H9 (cell line): ENCODE measurements around the gene ZNF683. TPM values are rescaled to one million over a fixed set of nuclear protein-coding genes. Genes with fewer than 3 reads are reported as not detected.

ENCODE experiments used
- DNase-seq: peaks from one replicate; pipeline ENCODE4 v3.0.0-alpha.2; 2017
- H2AFZ ChIP-seq: one replicate; pipeline ENCODE4 v1.6.1; 2013; ENCODE audit warnings: mild to moderate bottlenecking, low read length, control low read depth, moderate library complexity
- H2AK5ac ChIP-seq: 2 replicates; pipeline ENCODE4 v1.6.1; 2013; ENCODE audit warnings: low read length, control low read depth, mixed read lengths; ENCODE audit not compliant: insufficient read length
- H2BK120ac ChIP-seq: one replicate; pipeline ENCODE4 v1.6.1; 2013; ENCODE audit warnings: low read depth, mild to moderate bottlenecking, low read length, control low read depth, inconsistent platforms; ENCODE audit not compliant: poor library complexity, severe bottlenecking
- H2BK12ac ChIP-seq: 2 replicates; pipeline ENCODE4 v1.6.1; 2013; ENCODE audit warnings: low read length, control low read depth, mixed read lengths, low read depth; ENCODE audit not compliant: insufficient read length
- H2BK15ac ChIP-seq: 2 replicates; pipeline ENCODE4 v1.6.1; 2013; ENCODE audit warnings: low read depth, low read length, control low read depth
- H2BK20ac ChIP-seq: one replicate; pipeline ENCODE4 v1.6.1; 2013; ENCODE audit warnings: low read depth, mild to moderate bottlenecking, low read length, control low read depth, inconsistent platforms; ENCODE audit not compliant: poor library complexity, severe bottlenecking
- H2BK5ac ChIP-seq: 2 replicates; pipeline ENCODE4 v1.6.1; 2013; ENCODE audit warnings: low read length, control low read depth, mixed read lengths; ENCODE audit not compliant: insufficient read length
- H3K14ac ChIP-seq: 2 replicates; pipeline ENCODE4 v1.6.1; 2013; ENCODE audit warnings: low read length, control low read depth; ENCODE audit not compliant: insufficient read depth
- H3K18ac ChIP-seq: 2 replicates; pipeline ENCODE4 v1.6.1; 2013; ENCODE audit warnings: low read depth, mild to moderate bottlenecking, mixed read lengths, low read length, control low read depth; ENCODE audit not compliant: insufficient read length
- H3K23ac ChIP-seq: 2 replicates; pipeline ENCODE4 v1.6.1; 2013; ENCODE audit warnings: low read length, control low read depth, mixed read lengths, low read depth; ENCODE audit not compliant: insufficient read length
- H3K23me2 ChIP-seq: 2 replicates; pipeline ENCODE4 v1.6.1; 2013; ENCODE audit warnings: low read depth, mild to moderate bottlenecking, mixed read lengths, low read length, control low read depth; ENCODE audit not compliant: insufficient read length, poor library complexity, severe bottlenecking
- H3K27ac ChIP-seq: 2 replicates; pipeline ENCODE4 v1.5.1; 2013; ENCODE audit warnings: low read length, control low read depth, mixed read lengths, low read depth; ENCODE audit not compliant: insufficient read length
- H3K27me3 ChIP-seq: 2 replicates; pipeline ENCODE4 v1.6.1; 2013; ENCODE audit warnings: low read length, control low read depth, inconsistent platforms; ENCODE audit not compliant: insufficient read depth
- H3K4ac ChIP-seq: 2 replicates; pipeline ENCODE4 v1.6.1; 2013; ENCODE audit warnings: low read depth, mild to moderate bottlenecking, control low read depth, inconsistent platforms, low read length, moderate library complexity
- H3K4me1 ChIP-seq: 2 replicates; pipeline ENCODE4 v1.6.1; 2013; ENCODE audit warnings: low read length, control low read depth, inconsistent platforms; ENCODE audit not compliant: insufficient read depth
- H3K4me2 ChIP-seq: 2 replicates; pipeline ENCODE4 v1.6.1; 2013; ENCODE audit warnings: low read length, control low read depth, mixed read lengths; ENCODE audit not compliant: insufficient read length, insufficient read depth
- H3K56ac ChIP-seq: 2 replicates; pipeline ENCODE4 v1.6.1; 2013; ENCODE audit warnings: low read depth, mild to moderate bottlenecking, mixed read lengths, low read length, control low read depth; ENCODE audit not compliant: insufficient read length
- H3K79me1 ChIP-seq: 2 replicates; pipeline ENCODE4 v1.6.1; 2013; ENCODE audit warnings: low read depth, mild to moderate bottlenecking, moderate library complexity, low read length, control low read depth, inconsistent platforms; ENCODE audit not compliant: insufficient read depth, poor library complexity, severe bottlenecking
- H3K79me2 ChIP-seq: 2 replicates; pipeline ENCODE4 v1.6.1; 2013; ENCODE audit warnings: low read length, control low read depth, inconsistent platforms; ENCODE audit not compliant: insufficient read depth
- H3K9ac ChIP-seq: 2 replicates; pipeline ENCODE4 v1.6.1; 2013; ENCODE audit warnings: low read length, control low read depth, mixed read lengths; ENCODE audit not compliant: insufficient read length; ENCODE audit errors: extremely low read depth
- H3K9me3 ChIP-seq: one replicate; pipeline ENCODE4 v1.6.1; 2013; ENCODE audit warnings: low read depth, low read length, inconsistent platforms; ENCODE audit not compliant: control insufficient read depth
- H3T11ph ChIP-seq: one replicate; pipeline ENCODE4 v1.6.1; 2013; ENCODE audit warnings: mild to moderate bottlenecking, low read length, control low read depth, inconsistent platforms
- H4K20me1 ChIP-seq: one replicate; pipeline ENCODE4 v1.6.1; 2013; ENCODE audit not compliant: control insufficient read depth, insufficient read length, insufficient read depth
- H4K5ac ChIP-seq: 2 replicates; pipeline ENCODE4 v1.6.1; 2013; ENCODE audit warnings: low read depth, mild to moderate bottlenecking, mixed read lengths, low read length, control low read depth; ENCODE audit not compliant: insufficient read length
- H4K8ac ChIP-seq: replicated peaks from 2 replicates; pipeline ENCODE4 v1.6.1; 2013; ENCODE audit warnings: low read length, control low read depth, mixed read lengths, low read depth; ENCODE audit not compliant: insufficient read length
- H4K91ac ChIP-seq: 2 replicates; pipeline ENCODE4 v1.6.1; 2013; ENCODE audit warnings: low read depth, mild to moderate bottlenecking, moderate library complexity, mixed read lengths, low read length, control low read depth; ENCODE audit not compliant: insufficient read length
- H3K27ac Mint-ChIP-seq, 3 experiments: 2 replicates in 2 of 3; 3 replicates in 1 of 3; pipeline ENCODE4 v1.8.0; 2020 to 2021; ENCODE audit warnings: mixed read lengths in 3 of 3, mild to moderate bottlenecking in 1 of 3, moderate library complexity in 1 of 3
- H3K27me3 Mint-ChIP-seq: 2 replicates; pipeline ENCODE4 v1.8.0; 2021; ENCODE audit warnings: low read depth, mild to moderate bottlenecking, moderate library complexity, mixed read lengths
- H3K36me3 Mint-ChIP-seq, 3 experiments: 2 replicates in 2 of 3; 3 replicates in 1 of 3; pipeline ENCODE4 v1.8.0; 2020 to 2021; ENCODE audit warnings: low read depth in 3 of 3, mixed read lengths in 3 of 3; ENCODE audit not compliant: insufficient read depth in 1 of 3
- H3K4me1 Mint-ChIP-seq, 2 experiments: 2 replicates each; pipeline ENCODE4 v1.8.0; 2020; ENCODE audit warnings: mixed read lengths in 2 of 2
- H3K4me3 Mint-ChIP-seq, 2 experiments: 2 replicates in 1 of 2; 3 replicates in 1 of 2; pipeline ENCODE4 v1.8.0; 2020 to 2021; ENCODE audit warnings: mild to moderate bottlenecking in 2 of 2, mixed read lengths in 2 of 2, moderate library complexity in 1 of 2
- H3K9me3 Mint-ChIP-seq, 2 experiments: 2 replicates in 1 of 2; 3 replicates in 1 of 2; pipeline ENCODE4 v1.8.0; 2020; ENCODE audit warnings: mild to moderate bottlenecking in 2 of 2, mixed read lengths in 2 of 2, moderate library complexity in 1 of 2
- CTCF ChIP-seq: fragments of 200-600 bp; sonication (generic); conservative IDR thresholded peaks from 3 replicates; pipeline ENCODE4 v1.8.0; 2021; ENCODE audit warnings: antibody characterized with exemption, mild to moderate bottlenecking
- WGBS: extraction: QIAGEN DNeasy Blood & Tissue Kit; methylation state at CpG from one replicate; pipeline ENCODE4 v1.1.7; 2013; ENCODE audit warnings: missing lambda C conversion rate, low lambda C conversion rate, mixed read lengths; ENCODE audit not compliant: insufficient read length; ENCODE audit errors: extremely low coverage; 5-methylcytosine and 5-hydroxymethylcytosine counted together
- total RNA-seq: library from RNA; stranded (reverse); gene quantifications from 2 replicates; pipeline ENCODE4 v1.2.1, GENCODE V29; 2021

Gene ZNF683
- total RNA-seq, 1 experiment from 2014 or later, result not detected

- H2AFZ ChIP-seq, result no peak overlapping the region
- H3K27me3 Mint-ChIP-seq, result peaks cover 66% of the 10 kb centered on the region
- no peaks in the 10 kb centered on the region; the same call in 1 of the 2 replicates for H3K27me3 ChIP-seq
Measured at GRCh38 chr1:26361605-26362122, 10.9 kb downstream of the ZNF683 start.

More at GRCh38 chr1:26361605-26362122, 10.9 kb downstream of the ZNF683 start:
- Mint-ChIP-seq H3K27ac (no peak overlapping the region), H3K4me3 (peak overlapping the region in 1 of 2 experiments; percentile 87; a peak in 3 of 5 replicates), H3K36me3 (no peaks in the 10 kb centered on the region), H3K4me1 (peaks cover 41 to 51% of the 10 kb centered on the region in 2 experiments), H3K9me3 (no peaks in the 10 kb centered on the region; a peak in 1 of 5 replicates)
- no peak overlapping the region for H2BK20ac ChIP-seq
- no peaks in the 10 kb centered on the region for H4K20me1 ChIP-seq
- no peaks in the 10 kb centered on the region for H3K79me2 ChIP-seq
- no peak for DNase-seq
- H2BK120ac ChIP-seq, result no peak overlapping the region
- H3K23ac ChIP-seq, result no peak overlapping the region
- no peak overlapping the region for H3K27ac ChIP-seq
- no peak overlapping the region for H2BK5ac ChIP-seq
- no peaks in the 10 kb centered on the region for H3K9me3 ChIP-seq
- no peak overlapping the region for H3K18ac ChIP-seq
- H3K56ac ChIP-seq, result no peak overlapping the region
- H2BK12ac ChIP-seq, result no peak overlapping the region
- peaks cover 3% of the 10 kb centered on the region; the same call in 1 of the 2 replicates for H3K4me1 ChIP-seq
- no peak overlapping the region for H3K14ac ChIP-seq
- no peak overlapping the region for H4K91ac ChIP-seq
- no peak overlapping the region for H2AK5ac ChIP-seq
- H4K5ac ChIP-seq, result no peak overlapping the region
- WGBS, result no CpG with 5 or more reads among the region's 12 CpGs
- no peak overlapping the region for H3T11ph ChIP-seq
- no peak for TF ChIP-seq CTCF
- H3K23me2 ChIP-seq, result peaks cover 4% of the 10 kb centered on the region
- H3K9ac ChIP-seq, result no peak overlapping the region
- H3K4ac ChIP-seq, result no peak overlapping the region
- H4K8ac ChIP-seq, result no peak overlapping the region
- no peaks in the 10 kb centered on the region for H3K79me1 ChIP-seq
- no peak overlapping the region for H2BK15ac ChIP-seq
- H3K4me2 ChIP-seq, result no peak overlapping the region
